Upper lobe of right lung (tissue), 1 donor: Measurements from ENCODE around the gene JARID2. TPM values are rescaled to one million over a fixed set of nuclear protein-coding genes. Genes with fewer than 3 reads are reported as not detected.

Experiments
- ATAC-seq: fragments of 200-7000 bp; cut with Tn5 transposase; one replicate; pipeline ENCODE4 v1.9.1; 2020; ENCODE audit warnings: mild to moderate bottlenecking, moderate library complexity
- DNase-seq: peaks from one replicate; pipeline ENCODE4 v3.0.0-alpha.2; 2020
- H3K27ac ChIP-seq: fragments of 200-600 bp; one replicate; pipeline ENCODE4 v1.8.0; 2022
- H3K27me3 ChIP-seq: fragments of 200-600 bp; one replicate; pipeline ENCODE4 v1.8.0; 2022; ENCODE audit warnings: mild to moderate bottlenecking
- H3K36me3 ChIP-seq: fragments of 200-600 bp; one replicate; pipeline ENCODE4 v1.8.0; 2022
- H3K4me1 ChIP-seq: fragments of 200-600 bp; one replicate; pipeline ENCODE4 v1.8.0; 2022
- H3K4me3 ChIP-seq: fragments of 200-600 bp; one replicate; pipeline ENCODE4 v1.8.0; 2022; ENCODE audit warnings: mild to moderate bottlenecking
- H3K9me3 ChIP-seq: fragments of 200-600 bp; one replicate; pipeline ENCODE4 v1.8.0; 2022
- CTCF ChIP-seq: fragments of 200-600 bp; IDR thresholded peaks from one replicate; pipeline ENCODE4 v1.8.0; 2022; ENCODE audit warnings: antibody characterized with exemption
- intact Hi-C: fragments of 100-400 bp; cut with DNase I; formaldehyde crosslinking; loops from one replicate; pipeline ENCODE4 v1.11.0; 2022
- total RNA-seq: library from RNA; stranded (reverse); fragmentation: NEBNext Ultra II Directional; extraction: Animal tissue kit (Norgen Biotek cat#: 25700); gene quantifications from one replicate; pipeline ENCODE4 v1.2.1, GENCODE V29; 2021
- donor health status: DM: no; HTN: yes; CAD: no; lungs with severe emphysema.

Gene JARID2
- total RNA-seq, 1 donor from 2014 or later, result 15.1 TPM

DNA sequence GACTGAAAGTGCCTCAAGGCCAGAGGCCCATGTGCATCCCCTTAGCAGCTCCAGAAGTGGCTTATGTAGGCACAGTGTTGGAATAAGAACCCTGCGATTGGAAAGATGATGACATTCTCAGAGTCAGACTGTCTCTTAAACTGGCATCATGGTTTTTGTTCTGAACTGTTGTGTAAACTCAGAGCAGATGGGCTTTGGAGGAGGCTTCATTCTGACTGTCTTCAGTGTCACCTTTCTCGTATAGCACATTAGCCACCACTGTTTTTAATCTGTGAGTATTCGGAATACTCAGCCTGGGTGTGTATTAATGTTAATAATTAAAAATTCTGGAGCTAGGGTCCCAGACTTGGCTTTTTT, 140.9 kb downstream of the JARID2 start:
- no peak for ATAC-seq
- Histone ChIP-seq H3K4me3 (no peak overlapping the region), H3K27me3 (no peaks in the 10 kb centered on the region), H3K36me3 (no peaks in the 10 kb centered on the region), H3K27ac (no peak overlapping the region), H3K9me3 (no peaks in the 10 kb centered on the region), H3K4me1 (peaks cover 47% of the 10 kb centered on the region)
- TF ChIP-seq CTCF, result no peak
- DNase-seq, result no peak
- intact Hi-C loops, result no loop called here

GRCh38 chr6:15387118-15387517, 141.2 kb downstream of the JARID2 start:
- DNase-seq (no peak), ATAC-seq (no peak)
- Histone ChIP-seq H3K9me3 (no peaks in the 10 kb centered on the region), H3K36me3 (no peaks in the 10 kb centered on the region), H3K27ac (no peak overlapping the region), H3K4me3 (no peak overlapping the region), H3K27me3 (no peaks in the 10 kb centered on the region), H3K4me1 (peaks cover 47% of the 10 kb centered on the region)
- TF ChIP-seq CTCF, result no peak
- intact Hi-C loops, result no loop called here

DNA sequence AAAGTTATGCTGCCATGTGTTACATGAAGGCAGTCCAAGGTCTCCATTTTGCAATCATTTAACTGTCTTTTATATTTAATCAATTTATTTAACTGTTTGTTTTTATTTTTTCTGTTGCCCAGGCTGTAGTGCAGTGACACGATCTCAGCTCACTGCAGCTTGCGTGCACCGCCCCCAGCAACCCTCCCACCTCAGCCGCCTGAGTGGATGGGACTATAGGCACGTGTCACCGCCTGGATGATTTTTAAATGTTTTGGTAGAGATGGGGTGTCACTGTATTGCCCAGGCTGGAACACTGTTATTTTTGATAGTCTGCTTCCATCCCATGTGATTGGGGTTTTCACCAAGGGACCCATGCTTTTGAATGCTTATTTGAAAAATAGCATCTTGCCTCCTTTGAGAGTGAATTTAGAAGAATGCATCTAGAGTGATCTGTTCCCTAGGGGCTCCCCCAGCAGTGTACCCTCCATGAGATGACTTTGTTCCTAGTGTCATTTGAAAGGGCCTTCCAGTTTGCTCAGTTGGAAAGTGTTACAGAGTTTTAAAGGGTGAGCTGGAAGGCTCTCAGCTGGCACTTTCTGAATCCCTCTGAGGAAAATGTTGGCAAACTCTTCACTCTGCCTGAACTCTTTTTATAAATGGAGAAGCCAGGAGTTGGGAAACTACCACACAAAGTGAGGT, 143.4 kb downstream of the JARID2 start:
- DNase-seq (no peak), ATAC-seq (no peak)
- H3K27me3 ChIP-seq, result no peaks in the 10 kb centered on the region
- H3K36me3 ChIP-seq, result no peaks in the 10 kb centered on the region
- TF ChIP-seq CTCF, result no peak
- H3K9me3 ChIP-seq, result no peaks in the 10 kb centered on the region
- no peak overlapping the region for H3K27ac ChIP-seq
- peaks cover 39% of the 10 kb centered on the region for H3K4me1 ChIP-seq
- intact Hi-C loops, result no loop called here
- H3K4me3 ChIP-seq, result no peak overlapping the region

DNA sequence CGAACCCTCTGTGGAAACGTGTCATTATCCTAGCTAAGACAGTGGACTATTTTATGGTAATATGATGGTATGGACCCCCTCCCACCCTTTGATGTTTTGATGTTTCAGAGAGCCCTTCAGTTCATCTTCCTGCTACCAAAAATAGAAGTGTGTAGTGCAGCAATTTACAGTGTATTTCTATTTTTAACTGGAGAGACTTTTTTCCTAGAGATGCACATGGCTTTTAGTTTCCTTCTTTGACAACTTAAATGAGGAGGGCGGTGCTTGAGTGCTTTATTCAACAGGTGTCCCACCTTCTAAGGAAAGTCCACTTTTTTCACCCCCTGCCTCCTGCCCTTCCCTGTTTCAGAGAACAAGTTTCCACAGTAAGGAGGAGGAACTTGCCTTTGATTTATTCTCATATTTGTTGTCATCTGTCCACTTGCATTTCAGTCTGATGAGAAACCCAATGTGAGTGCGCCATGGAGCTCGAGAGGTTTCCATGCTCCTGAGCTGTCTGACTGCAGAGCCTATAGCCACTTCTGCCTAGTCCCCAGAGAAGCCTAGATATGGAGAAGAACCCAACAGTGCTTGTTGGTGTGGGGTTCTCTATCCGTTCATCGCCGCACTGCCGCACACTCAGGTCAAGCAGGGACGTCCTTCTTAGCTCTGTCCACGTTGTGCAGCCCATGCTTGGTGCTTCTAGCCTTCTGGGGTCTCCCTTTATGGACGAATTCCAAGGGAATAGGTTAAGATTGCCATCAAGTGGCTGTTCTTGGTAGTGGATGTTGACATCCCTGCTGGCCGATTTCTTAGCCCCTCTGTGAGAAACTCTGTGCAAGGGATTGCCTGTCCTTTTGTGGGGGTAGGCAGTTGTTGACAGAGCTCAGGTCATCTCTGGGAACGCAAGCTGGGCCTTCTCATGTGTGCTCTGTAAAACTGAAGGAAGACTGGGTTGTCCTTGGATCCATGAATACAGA, 144.2 kb downstream of the JARID2 start:
- no peak for DNase-seq
- ATAC-seq, result peak; percentile 55
- Histone ChIP-seq H3K36me3 (no peaks in the 10 kb centered on the region), H3K27ac (no peak overlapping the region), H3K27me3 (no peaks in the 10 kb centered on the region), H3K4me1 (peaks cover 33% of the 10 kb centered on the region), H3K4me3 (no peak overlapping the region), H3K9me3 (no peaks in the 10 kb centered on the region)
- peak; percentile 59 for TF ChIP-seq CTCF
- intact Hi-C loops, result no loop called here

DNA sequence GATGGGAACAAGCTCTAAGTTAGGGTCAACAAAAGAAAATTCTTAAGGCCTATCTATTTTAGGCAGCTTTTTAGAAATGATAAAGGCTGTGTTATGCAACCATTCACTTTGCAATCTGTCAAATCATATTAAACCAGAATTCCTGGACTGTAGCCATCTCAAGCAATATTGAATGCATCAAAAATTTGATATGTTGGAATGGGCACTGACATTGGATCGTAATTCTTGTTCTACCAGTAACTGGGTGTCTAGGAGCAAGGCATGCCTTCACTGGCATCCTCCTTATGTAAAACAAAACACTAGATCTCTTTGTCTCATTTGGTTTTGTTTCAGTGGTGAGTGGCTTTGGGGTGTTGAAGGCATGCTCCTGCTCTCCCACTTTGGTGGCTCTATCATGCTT, 145.6 kb downstream of the JARID2 start:
- intact Hi-C loops, result no loop called here
- Histone ChIP-seq H3K36me3 (no peaks in the 10 kb centered on the region), H3K4me1 (peaks cover 30% of the 10 kb centered on the region), H3K27ac (no peak overlapping the region), H3K9me3 (no peaks in the 10 kb centered on the region), H3K4me3 (no peak overlapping the region), H3K27me3 (no peaks in the 10 kb centered on the region)
- TF ChIP-seq CTCF, result no peak
- ATAC-seq (no peak), DNase-seq (no peak)
